SH-SY5Y (cell line): Measurements from ENCODE around the gene RAC3.

Experiments used
- GATA2 ChIP-seq: IDR thresholded peaks from 2 replicates; pipeline ENCODE4 v1.6.1; 2011; ENCODE audit warnings: mild to moderate bottlenecking, low read depth, low read length
- GATA3 ChIP-seq: IDR thresholded peaks from 2 replicates; pipeline ENCODE4 v1.6.1; 2011; ENCODE audit warnings: low read depth, mild to moderate bottlenecking, low read length, moderate library complexity

The RAC3 gene

GRCh38 chr17:82055965-82056728 is 24.7 kb downstream of the RAC3 start:
- no peak for TF ChIP-seq GATA3
- TF ChIP-seq GATA2 = no peak

- TF ChIP-seq GATA2 (no peak), GATA3 (no peak)
Observed at GRCh38 chr17:82056729-82057621, 25.5 kb downstream of the RAC3 start.

- TF ChIP-seq GATA2 (no peak), GATA3 (no peak)
Observed at GRCh38 chr17:82058230-82058854, 26.9 kb downstream of the RAC3 start.

- TF ChIP-seq GATA2 = no peak
- TF ChIP-seq GATA3 = no peak
Observed at GRCh38 chr17:82058855-82059249, 27.4 kb downstream of the RAC3 start.

GRCh38 chr17:82059272-82060000 is 28.0 kb downstream of the RAC3 start:
- TF ChIP-seq GATA2 (no peak), GATA3 (no peak)

GRCh38 chr17:82060001-82060380 is 28.5 kb downstream of the RAC3 start:
- no peak for TF ChIP-seq GATA2
- no peak for TF ChIP-seq GATA3

- TF ChIP-seq GATA2 = no peak
- no peak for TF ChIP-seq GATA3
Observed at GRCh38 chr17:82060614-82061013, 29.1 kb downstream of the RAC3 start.

- TF ChIP-seq GATA3 (no peak), GATA2 (no peak)
Observed at GRCh38 chr17:82061047-82061925, 29.8 kb downstream of the RAC3 start.

GRCh38 chr17:82062076-82062983 is 30.9 kb downstream of the RAC3 start:
- TF ChIP-seq GATA3 (no peak), GATA2 (no peak)

GRCh38 chr17:82062984-82063368 is 31.5 kb downstream of the RAC3 start:
- TF ChIP-seq GATA3 (no peak), GATA2 (no peak)

GRCh38 chr17:82063424-82064415 is 32.2 kb downstream of the RAC3 start:
- TF ChIP-seq GATA2 = no peak
- no peak for TF ChIP-seq GATA3
